ENCODE results near the gene PATJ.

DNA sequence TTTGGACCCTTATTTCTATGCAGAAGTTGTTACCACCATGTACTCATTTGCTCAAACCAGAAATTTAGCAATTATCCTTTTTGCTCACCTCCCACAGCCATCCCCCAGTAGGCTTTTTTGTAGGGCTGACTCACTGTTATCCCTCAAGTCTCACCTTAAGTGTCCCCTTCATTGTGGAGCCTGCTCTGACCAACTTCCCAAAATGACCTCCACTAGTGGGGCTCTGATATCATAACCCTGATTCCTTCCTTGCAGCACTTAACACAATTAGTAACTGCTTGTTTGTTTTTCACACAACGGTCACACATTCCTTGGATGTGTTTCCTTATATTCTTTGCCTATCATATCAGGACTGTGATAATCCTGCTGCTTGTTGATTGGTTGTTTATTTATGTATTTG, 76.7 kb downstream of the PATJ start:
- TF ChIP-seq, protein P1, sequence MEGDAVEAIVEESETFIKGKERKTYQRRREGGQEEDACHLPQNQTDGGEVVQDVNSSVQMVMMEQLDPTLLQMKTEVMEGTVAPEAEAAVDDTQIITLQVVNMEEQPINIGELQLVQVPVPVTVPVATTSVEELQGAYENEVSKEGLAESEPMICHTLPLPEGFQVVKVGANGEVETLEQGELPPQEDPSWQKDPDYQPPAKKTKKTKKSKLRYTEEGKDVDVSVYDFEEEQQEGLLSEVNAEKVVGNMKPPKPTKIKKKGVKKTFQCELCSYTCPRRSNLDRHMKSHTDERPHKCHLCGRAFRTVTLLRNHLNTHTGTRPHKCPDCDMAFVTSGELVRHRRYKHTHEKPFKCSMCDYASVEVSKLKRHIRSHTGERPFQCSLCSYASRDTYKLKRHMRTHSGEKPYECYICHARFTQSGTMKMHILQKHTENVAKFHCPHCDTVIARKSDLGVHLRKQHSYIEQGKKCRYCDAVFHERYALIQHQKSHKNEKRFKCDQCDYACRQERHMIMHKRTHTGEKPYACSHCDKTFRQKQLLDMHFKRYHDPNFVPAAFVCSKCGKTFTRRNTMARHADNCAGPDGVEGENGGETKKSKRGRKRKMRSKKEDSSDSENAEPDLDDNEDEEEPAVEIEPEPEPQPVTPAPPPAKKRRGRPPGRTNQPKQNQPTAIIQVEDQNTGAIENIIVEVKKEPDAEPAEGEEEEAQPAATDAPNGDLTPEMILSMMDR (IDR thresholded peaks at IDR 0.05), result no peak
- TF ChIP-seq POLR2AphosphoS5 (IDR thresholded peaks at IDR 0.05) (no peak), POLR2A (IDR thresholded peaks at IDR 0.05) (no peak), EP300 (IDR thresholded peaks at IDR 0.05; ENCODE audit: low read depth) (no peak)
